T-helper 2 cell (primary cell): ENCODE data around the gene MROH7.

ENCODE experiments used
- DNase-seq, 5 experiments: peaks; one replicate each; pipeline versions ENCODE4 v3.0.0 to v3.0.0-alpha.2; 2012 to 2022

The MROH7 gene

GRCh38 chr1:54698346-54698745 is 56.8 kb downstream of the MROH7 start:
- DNase-seq = no peak

DNA sequence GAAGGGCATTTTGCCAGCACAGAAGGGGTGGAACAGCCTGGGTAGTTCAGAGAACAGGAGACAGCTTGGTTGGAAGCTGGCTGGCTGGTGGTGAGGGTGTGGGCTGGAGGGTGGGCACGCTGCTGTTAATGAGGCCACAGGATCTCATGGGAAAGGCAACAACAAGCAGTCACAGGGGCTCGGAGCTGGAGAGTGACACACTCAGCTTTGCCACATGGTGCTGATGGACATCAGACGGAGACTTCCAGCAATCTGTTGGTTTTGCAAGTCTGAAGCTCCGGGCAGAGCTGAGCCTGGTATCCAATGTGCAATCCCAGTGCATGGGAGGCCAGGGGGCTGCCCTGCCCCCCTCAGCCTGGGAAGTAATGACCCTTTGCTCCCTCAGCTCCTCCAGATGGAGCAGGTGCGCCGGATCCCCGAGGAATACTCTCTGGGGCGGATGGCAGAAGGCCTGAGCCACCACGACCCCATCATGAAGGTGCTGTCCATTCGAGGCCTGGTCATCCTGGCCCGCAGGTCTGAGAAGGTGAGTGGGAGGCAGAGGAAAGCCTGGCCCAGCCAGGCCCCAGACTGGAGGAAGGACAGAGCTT is 58.4 kb downstream of the MROH7 start:
- no peak for DNase-seq

DNA sequence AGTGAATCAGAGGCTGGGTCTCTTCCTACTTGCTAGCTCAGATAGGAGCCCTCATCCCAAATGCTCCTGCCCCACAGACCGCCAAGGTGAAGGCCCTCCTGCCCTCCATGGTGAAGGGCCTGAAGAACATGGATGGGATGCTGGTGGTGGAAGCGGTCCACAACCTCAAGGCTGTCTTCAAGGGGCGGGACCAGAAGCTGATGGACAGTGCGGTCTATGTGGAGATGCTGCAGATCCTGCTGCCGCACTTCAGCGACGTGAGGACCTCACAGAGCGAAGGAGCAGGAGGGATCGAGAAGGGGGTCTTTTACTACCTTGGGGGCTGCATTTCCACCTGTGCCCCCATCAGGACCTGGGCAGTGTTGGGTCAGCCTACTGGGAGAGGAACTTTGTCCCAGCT is 59.5 kb downstream of the MROH7 start:
- no peak for DNase-seq

GRCh38 chr1:54701996-54702395 is 60.4 kb downstream of the MROH7 start:
- no peak for DNase-seq

GRCh38 chr1:54703471-54703870 is 61.9 kb downstream of the MROH7 start:
- no peak for DNase-seq

DNA sequence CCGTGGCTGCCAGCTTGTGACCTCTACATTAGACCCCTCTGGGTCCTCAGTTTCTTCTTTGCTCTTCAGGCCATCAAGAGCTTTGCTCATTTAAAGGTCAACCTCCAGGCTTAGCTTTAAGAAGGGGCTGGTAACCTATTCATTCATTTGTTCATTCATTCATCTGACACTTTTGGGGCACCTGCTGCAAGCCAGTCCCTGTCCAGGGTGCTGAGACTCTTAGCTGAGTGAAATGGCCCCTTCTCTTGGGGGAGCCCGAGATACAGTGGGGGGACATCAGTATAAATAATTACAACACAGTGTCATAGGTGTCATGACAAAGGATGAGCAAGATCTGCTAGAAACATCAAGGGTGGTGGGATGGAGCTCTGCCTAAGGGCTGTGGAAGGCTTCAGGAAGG is 63.6 kb downstream of the MROH7 start:
- DNase-seq = no peak

- no peak for DNase-seq
Measured at GRCh38 chr1:54706419-54706818, 64.8 kb downstream of the MROH7 start.

- DNase-seq = no peak
Measured at GRCh38 chr1:54708385-54708784, 66.8 kb downstream of the MROH7 start.

- DNase-seq = no peak
Measured at GRCh38 chr1:54709547-54710292, 68.1 kb downstream of the MROH7 start.

GRCh38 chr1:54710434-54710833 is 68.8 kb downstream of the MROH7 start:
- no peak for DNase-seq

- no peak for DNase-seq
Measured at GRCh38 chr1:54710841-54711240, 69.3 kb downstream of the MROH7 start.

- no peak for DNase-seq
Measured at GRCh38 chr1:54711536-54711935, 70.0 kb downstream of the MROH7 start.

- no peak for DNase-seq
Measured at GRCh38 chr1:54714881-54715492, 73.4 kb downstream of the MROH7 start.

GRCh38 chr1:54715493-54716298 is 74.1 kb downstream of the MROH7 start, which contains the start of gene TTC4:
Gene TTC4, plus strand, starts transcription at chr1:54715861. Its CDS starts 48 bp downstream, at chr1:54715909.
- peak; percentile 70 to 89 (median 72) for DNase-seq

DNA sequence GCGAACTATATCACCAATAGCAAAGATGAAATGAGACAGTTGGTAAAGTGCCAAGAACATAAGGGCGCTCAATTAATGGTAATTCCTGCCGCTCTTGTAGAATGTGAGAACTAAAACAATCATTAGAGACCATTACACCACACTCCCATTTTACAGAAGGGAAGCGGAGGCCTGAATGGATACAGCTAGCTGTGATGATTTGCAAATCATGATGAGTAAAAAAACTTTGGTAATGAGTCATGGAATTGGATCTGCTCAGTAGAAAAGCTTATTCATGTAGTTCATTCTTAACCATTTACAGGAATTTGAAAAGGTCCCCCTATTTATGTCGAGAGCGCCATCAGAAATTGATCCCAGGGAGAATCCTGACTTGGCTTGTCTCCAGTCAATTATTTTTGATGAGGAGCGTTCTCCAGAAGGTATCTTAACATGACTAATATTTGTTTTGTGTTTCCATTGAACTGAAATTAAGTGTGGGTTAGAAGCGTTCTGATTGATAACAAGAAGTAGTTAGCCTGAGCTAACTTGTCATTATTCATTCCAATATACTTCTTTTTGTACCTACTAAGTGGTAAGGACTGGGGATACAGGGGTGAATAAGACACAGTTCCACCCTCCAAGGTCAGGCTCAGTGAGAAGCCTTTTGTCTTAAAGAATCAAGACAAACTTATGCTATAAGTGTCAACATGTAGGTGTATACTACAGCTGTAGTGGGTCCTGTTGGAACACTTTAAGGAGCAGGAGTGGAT is 74.9 kb downstream of the MROH7 start:
- DNase-seq = no peak

DNA sequence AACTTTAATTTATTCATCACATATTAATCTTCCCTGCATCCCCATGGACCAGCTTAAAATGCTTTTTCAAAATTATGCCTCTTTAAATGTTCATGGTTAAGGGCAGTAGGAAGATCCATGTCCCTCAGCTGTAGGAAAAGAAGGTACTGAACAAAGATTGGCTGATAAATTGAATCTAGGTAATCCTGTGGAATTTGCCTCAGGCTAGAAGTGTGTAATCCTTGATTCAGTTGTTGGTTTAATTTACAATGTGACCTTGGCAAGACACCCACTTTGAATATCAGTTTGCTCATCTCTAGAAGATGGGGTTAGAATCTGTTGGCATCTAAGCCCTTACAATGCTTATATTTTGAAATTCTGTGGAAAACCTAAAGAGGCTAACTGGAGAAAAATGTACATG is 80.1 kb downstream of the MROH7 start:
- no peak for DNase-seq

DNA sequence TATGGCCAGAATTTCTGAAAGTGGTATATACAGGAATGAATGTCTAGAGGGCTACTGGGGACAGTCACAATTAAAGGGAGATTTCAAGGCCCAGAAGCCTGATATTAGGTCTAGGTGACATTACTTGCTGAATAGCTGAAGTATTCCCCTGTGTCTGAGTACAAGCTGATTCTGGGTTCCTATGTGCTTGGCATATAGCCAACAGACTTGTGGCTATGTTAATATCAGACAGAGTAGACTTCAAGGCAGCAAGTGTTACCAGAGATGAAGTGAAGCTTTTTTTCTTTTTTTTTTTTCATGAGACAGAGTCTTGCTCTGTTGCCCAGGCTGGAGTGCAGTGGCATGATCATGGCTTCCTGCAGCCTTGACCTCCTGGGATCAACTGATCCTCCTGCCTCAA is 82.4 kb downstream of the MROH7 start:
- no peak for DNase-seq

- DNase-seq = no peak
Measured at GRCh38 chr1:54724771-54725170, 83.2 kb downstream of the MROH7 start.

GRCh38 chr1:54728027-54728426 is 86.4 kb downstream of the MROH7 start:
- DNase-seq = no peak

DNA sequence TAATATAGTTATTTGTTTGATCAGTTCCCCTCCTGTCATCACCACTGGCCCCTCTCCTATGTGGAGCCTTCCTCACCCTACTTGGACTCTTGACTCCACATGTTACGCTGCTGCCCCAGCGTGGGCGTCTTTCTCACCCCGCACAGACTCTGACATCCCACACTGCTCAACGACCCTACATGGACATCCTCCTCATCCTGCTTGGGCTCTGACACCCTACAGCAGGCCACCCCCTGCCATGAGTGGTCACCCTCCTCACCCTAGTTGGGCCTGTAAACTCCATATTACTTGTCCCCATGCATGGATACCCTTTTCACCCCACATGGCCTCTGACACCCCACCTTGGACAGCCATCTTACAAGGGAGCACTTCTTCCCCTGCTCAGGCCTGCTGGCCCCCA is 95.1 kb downstream of the MROH7 start:
- no peak for DNase-seq

- no peak for DNase-seq
Measured at GRCh38 chr1:54738244-54738643, 96.7 kb downstream of the MROH7 start.

GRCh38 chr1:54741531-54741930 is 99.9 kb downstream of the MROH7 start:
- no peak for DNase-seq

- no peak for DNase-seq
Measured at GRCh38 chr1:54742282-54742681, 100.7 kb downstream of the MROH7 start.
